AG04450 (cell line): ENCODE results near the gene NOTCH1. TPM values are rescaled to one million over a fixed set of nuclear protein-coding genes. Genes with fewer than 3 reads are reported as not detected.

Experiments used
- CTCF ChIA-PET: fragments of 300-600, 350-600 bp; formaldehyde crosslinking; extraction: SDS; loops from one replicate; lab custom pipeline; 2022; ENCODE audit warnings: antibody characterized with exemption, inconsistent platforms; lab: Charles Lee
- POLR2A ChIA-PET: fragments of 350-600 bp; formaldehyde crosslinking; extraction: SDS; loops from one replicate; lab custom pipeline; 2021; ENCODE audit warnings: antibody characterized with exemption, inconsistent platforms; lab: Yijun Ruan, JAX
- DNase-seq: peaks from one replicate; pipeline ENCODE4 v3.0.0-alpha.2; 2011; ENCODE audit warnings: low read depth, low spot score
- H3K27ac ChIP-seq: one replicate; pipeline ENCODE4 v1.5.1; 2012; ENCODE audit warnings: low read depth, low read length, control low read depth
- H3K27me3 ChIP-seq: one replicate; pipeline ENCODE4 v1.6.0; 2012; ENCODE audit warnings: low read length; ENCODE audit not compliant: control insufficient read depth, insufficient read depth
- H3K4me3 ChIP-seq: 2 replicates; pipeline ENCODE4 v1.5.1; 2011; ENCODE audit warnings: mild to moderate bottlenecking, low read depth, low read length, control low read depth
- H3K9me3 ChIP-seq: 2 replicates; pipeline ENCODE4 v1.5.1; 2012; ENCODE audit warnings: low read length; ENCODE audit not compliant: control insufficient read depth, insufficient read depth
- polyA plus RNA-seq: library from polyadenylated mRNA; depleted of rRNA; stranded (reverse); fragments of >200 nt; gene quantifications from 2 replicates; pipeline ENCODE4 v1.2.3, GENCODE V29; 2011
- TF ChIP-seq, protein P1 (sequence below): IDR thresholded peaks from 2 replicates; pipeline ENCODE4 v1.5.1; 2011; ENCODE audit warnings: low read depth, low read length, control low read depth, inconsistent platforms

NOTCH1 gene
- polyA plus RNA-seq, 1 experiment, result 0.89 TPM

- POLR2A ChIA-PET, result interaction anchor here (1.1 kb wide), 1 partner anchor 73 kb away, joined by 4 read pairs; no protein-coding TSS in a partner anchor
- CTCF ChIA-PET, result no interaction called here
- TF ChIP-seq, protein P1, sequence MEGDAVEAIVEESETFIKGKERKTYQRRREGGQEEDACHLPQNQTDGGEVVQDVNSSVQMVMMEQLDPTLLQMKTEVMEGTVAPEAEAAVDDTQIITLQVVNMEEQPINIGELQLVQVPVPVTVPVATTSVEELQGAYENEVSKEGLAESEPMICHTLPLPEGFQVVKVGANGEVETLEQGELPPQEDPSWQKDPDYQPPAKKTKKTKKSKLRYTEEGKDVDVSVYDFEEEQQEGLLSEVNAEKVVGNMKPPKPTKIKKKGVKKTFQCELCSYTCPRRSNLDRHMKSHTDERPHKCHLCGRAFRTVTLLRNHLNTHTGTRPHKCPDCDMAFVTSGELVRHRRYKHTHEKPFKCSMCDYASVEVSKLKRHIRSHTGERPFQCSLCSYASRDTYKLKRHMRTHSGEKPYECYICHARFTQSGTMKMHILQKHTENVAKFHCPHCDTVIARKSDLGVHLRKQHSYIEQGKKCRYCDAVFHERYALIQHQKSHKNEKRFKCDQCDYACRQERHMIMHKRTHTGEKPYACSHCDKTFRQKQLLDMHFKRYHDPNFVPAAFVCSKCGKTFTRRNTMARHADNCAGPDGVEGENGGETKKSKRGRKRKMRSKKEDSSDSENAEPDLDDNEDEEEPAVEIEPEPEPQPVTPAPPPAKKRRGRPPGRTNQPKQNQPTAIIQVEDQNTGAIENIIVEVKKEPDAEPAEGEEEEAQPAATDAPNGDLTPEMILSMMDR, result no peak
- Histone ChIP-seq H3K9me3 (no peaks in the 10 kb centered on the region), H3K4me3 (no peak overlapping the region), H3K27ac (no peak overlapping the region), H3K27me3 (no peaks in the 10 kb centered on the region)
- no peak for DNase-seq
Observed at GRCh38 chr9:136550439-136551289, 4.8 kb upstream of the NOTCH1 start.

GRCh38 chr9:136549010-136549980 is 3.4 kb upstream of the NOTCH1 start:
- CTCF ChIA-PET, result no interaction called here
- H3K4me3 ChIP-seq, result no peak overlapping the region
- no peaks in the 10 kb centered on the region for H3K9me3 ChIP-seq
- H3K27me3 ChIP-seq, result no peaks in the 10 kb centered on the region
- no peak overlapping the region for H3K27ac ChIP-seq
- TF ChIP-seq, protein P1, result no peak
- POLR2A ChIA-PET, result no interaction called here
- DNase-seq, result no peak

- Histone ChIP-seq H3K9me3 (no peaks in the 10 kb centered on the region), H3K27ac (no peak overlapping the region), H3K27me3 (no peaks in the 10 kb centered on the region), H3K4me3 (no peak overlapping the region)
- no peak for DNase-seq
- ChIA-PET CTCF (no interaction called here), POLR2A (no interaction called here)
- TF ChIP-seq, protein P1, result no peak
Observed at GRCh38 chr9:136547508-136548215, 1.8 kb upstream of the NOTCH1 start.

DNA sequence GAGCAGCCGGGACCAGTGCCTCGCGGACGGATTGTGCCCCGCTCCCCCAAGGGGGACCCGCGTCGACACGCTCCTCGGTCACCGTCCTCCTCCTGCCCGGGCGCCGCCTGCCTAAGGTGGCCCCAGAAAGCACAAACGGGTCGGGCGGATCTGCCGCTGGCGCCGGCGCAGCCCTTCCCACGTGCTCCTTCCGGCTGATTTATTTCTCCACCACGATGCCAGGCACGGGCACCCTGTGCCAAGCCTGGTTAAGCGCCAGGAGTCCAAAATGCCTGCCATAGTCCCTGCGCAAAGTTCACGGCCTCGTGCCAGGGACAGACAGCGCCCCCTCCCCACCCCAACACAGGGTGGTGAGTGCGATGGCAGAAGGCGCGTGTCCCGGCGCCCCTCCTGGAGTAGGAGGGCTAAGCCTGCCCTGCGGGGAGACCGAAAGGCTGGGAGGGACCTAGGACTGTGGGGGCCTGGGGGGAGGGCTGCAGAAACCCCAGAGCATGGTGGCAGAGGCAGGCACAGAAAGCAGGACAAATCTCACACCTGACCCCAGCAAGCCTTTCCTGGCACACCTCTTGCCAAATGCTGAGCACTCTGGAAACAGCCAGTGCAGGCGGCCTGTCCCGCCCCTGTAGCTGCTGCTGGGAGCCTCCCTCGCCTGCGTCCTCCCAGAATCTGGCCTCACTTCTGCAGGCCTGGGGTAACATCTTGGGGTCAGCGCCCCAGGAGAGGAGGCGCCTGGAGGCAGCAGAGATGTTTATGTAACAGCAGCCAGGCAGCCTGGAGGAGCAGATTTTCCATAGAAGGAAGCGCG is 1.1 kb upstream of the NOTCH1 start:
- POLR2A ChIA-PET, result interaction anchor here (0.8 to 1.6 kb wide), 2 partner anchors 67 to 77 kb away, joined by 4 to 5 read pairs; no protein-coding TSS in a partner anchor
- CTCF ChIA-PET, result no interaction called here

More for the DNA sequence above, 1.1 kb upstream of the NOTCH1 start:
- H3K4me3 ChIP-seq, result peak overlapping the region; percentile 57
- peak overlapping the region; percentile 57 for H3K27ac ChIP-seq
- DNase-seq, result no peak
- H3K27me3 ChIP-seq, result no peaks in the 10 kb centered on the region
- no peaks in the 10 kb centered on the region for H3K9me3 ChIP-seq
- TF ChIP-seq, protein P1, result no peak
